Vagina (tissue), 2 donors: ENCODE results near the gene RALBP1.

Experiments used
- CTCF ChIP-seq, 3 experiments: fragments of 450-650 bp in 2 of 3; fragments of 200-600 bp in 1 of 3; sonication (generic) in 1 of 3; IDR thresholded peaks; one replicate each; pipeline ENCODE4 v1.5.1; 2017 to 2019; ENCODE audit warnings: antibody characterized with exemption in 3 of 3, mild to moderate bottlenecking in 2 of 3, moderate library complexity in 2 of 3
- POLR2A ChIP-seq, 2 donors: fragments of 450-650 bp; IDR thresholded peaks; one replicate each; pipeline ENCODE4 v1.6.1; 2017; ENCODE audit warnings: antibody characterized with exemption in 2 of 2, mild to moderate bottlenecking in 2 of 2, moderate library complexity in 2 of 2
- POLR2AphosphoS5 ChIP-seq, 2 donors: sonication (generic); formaldehyde crosslinking; IDR thresholded peaks; one replicate each; pipeline ENCODE4 v1.9.0; 2017; ENCODE audit warnings: antibody characterized with exemption in 2 of 2, mild to moderate bottlenecking in 2 of 2, low read depth in 1 of 2; ENCODE audit not compliant: insufficient read depth in 1 of 2

GRCh38 chr18:9444549-9444948 lies 30.8 kb upstream of the RALBP1 start:
- no peak for TF ChIP-seq POLR2A (IDR thresholded peaks at IDR 0.05)
- no peak for TF ChIP-seq CTCF (IDR thresholded peaks at IDR 0.05)
- TF ChIP-seq POLR2AphosphoS5 (IDR thresholded peaks at IDR 0.05; ENCODE audit: insufficient read depth in 1 of 2, low read depth in 1 of 2), result no peak
